CD4-positive, alpha-beta T cell treated with Interleukin-21 for 1 hour (primary cell): ENCODE data around the gene MCM6.
"Not testable (repeated sequence)": the region's sequence is repeated elsewhere in the genome, so short reads cannot be mapped to it uniquely, and the experiment has no call there.

ENCODE experiments used
- DNase-seq: peaks from one replicate; pipeline ENCODE4 v3.0.0-alpha.2; 2020

Gene MCM6

DNA sequence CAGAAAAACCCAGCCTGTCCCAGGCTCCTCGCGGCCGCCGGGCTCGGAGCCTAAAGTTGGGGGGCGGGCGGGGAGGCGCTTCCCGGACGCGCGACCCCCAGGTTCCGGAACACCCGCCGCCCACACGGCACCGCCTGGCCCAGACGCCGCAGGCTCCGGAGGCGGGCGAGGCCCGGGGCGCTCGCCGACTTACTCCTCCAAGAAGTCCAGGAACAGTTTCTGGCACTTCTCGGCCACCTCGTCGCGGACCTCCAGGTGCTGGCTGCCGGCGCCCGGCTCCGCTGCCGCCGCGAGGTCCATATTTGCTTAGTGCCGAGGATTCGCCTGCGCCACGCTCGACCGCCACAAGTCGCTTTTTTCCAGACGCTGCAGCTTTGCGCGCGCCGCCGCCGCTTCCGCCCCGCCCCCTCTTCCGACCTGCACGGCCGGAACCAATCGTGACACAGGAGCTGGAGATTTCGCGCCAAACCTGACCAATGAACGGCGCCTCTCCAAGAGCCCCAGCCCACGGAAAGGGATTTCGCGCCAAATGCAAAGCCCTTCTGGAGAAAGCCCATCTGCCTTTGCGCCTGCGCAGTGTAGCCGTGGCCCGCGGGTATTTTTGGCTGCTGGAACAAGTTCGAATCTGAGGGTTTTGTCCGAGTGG, at the start of gene MCM6:
TSS of gene MCM6 (minus strand) at position 378 of the 646 bp plus-strand sequence. CDS start at position 300, 78 bp downstream.
- DNase-seq = peak; percentile 99

DNA sequence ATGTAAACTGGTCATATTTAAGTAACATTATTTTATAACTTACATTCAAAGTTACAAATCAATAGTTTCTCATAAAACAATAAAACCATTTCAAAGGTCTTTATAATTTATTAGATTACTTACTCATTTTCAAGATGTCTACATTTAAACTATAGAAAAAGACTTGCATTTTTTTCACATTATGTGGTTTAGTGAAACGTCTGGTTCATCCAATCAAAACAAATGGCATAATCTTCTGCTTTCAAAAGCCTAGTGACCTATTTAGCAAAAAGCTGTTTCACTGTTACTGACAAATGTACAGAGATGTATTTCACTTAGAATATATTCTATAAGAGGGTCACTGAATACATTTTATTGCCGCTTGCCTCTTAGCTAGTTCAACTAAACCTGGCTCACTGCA, 49.3 kb upstream of the MCM6 start:
- DNase-seq = no peak

DNA sequence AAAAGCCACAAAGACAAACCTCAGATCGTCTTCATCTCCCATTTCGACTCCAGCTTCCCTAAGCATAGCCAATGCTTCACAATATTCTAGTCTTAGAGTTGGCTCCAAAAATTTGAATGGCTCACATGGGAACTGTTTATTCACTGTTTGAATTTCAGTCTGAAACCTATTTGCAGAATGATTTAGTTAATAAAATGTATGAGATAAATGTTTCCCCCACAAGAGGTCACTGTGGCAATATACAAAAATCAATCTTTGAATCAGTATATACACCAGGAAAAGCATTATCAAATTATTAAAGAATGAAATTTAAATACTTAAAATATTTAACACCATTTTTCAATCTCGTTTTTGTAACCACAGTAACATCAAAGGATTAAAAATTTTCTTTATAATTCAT, 40.0 kb upstream of the MCM6 start:
- DNase-seq = peak; percentile 70

DNA sequence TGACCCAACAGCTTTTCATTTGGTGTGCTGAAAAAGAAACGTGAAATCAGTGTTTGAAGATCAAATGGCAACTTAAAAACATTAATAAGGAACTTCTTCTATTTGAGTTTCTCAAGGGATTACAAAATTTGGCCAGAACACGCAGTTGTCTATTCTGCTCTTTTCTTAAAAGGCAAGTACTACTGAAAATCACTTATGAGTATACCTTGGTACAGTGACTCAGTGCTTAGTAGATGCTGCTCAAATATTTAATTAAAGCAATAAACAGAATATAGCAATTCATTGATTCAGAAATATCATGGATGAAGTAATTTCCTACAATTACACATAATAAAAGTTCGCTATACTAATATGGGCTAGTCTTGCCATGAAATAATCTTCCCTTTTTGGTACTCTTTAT, 38.2 kb upstream of the MCM6 start:
- no peak for DNase-seq

DNA sequence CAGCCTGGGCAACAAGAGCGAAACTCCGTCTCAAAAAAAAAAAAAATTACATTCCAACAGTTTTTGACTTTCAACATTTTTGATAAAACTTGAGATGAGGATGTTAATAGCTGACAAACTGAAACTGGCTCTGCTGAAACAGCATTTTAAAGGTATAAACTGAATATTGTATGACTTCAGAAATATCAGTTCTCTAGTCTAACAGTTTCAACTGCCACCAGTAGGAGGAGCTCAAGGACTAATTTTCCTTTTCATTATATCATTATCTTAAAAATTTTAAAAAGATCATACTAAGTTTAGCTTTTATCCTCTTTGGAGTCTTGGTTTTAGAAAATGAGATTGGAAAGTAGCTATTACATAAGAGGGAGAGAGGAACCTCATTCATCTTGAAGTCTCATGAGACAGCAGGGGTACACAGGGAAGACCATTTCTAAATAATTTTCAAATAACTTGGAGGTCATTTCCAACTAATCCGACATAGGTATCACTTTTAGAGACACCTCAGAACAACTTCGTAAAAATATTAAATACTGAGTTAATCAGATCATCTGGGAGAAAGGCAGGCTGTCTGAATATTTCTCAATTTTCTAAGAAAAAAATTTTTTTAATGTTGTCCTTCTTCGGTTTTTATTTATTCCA, 37.6 kb upstream of the MCM6 start:
- DNase-seq = peak; percentile 71

DNA sequence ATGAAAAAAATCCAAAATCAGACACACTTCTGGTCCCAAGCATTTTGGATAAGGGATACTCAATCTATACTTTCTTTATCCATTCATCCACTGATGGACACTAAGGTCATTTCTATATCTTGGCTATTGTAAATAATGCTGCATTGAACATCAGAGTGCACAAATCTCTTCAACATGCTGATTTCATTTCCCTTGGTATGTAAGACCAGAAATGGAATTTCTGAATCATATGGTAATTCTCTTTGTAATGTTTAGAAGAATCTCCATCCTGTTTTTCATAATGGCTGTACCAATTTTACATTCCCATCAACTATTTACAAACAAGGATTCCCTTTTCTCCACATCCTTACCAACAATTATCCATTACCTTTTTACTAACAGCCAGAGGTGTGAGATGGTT, 33.7 kb upstream of the MCM6 start:
- no peak for DNase-seq

DNA sequence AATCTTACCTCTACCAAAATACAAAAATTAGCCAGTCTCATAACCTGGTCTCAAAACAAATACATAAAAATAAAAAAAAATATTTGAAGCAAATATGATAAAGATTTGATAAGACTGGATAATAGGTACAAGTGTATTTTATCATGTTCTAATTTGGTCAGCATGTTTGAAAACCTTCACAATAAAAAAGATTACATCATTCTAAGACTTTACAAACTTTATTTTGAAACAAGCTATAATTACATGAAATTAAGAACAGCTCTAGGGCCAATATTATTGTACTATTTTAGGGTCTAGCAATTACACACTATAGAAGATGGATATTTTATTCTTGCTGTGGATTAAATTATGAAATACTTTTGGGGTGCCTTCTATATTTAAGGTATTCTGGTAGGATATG, 29.4 kb upstream of the MCM6 start:
- no peak for DNase-seq

DNA sequence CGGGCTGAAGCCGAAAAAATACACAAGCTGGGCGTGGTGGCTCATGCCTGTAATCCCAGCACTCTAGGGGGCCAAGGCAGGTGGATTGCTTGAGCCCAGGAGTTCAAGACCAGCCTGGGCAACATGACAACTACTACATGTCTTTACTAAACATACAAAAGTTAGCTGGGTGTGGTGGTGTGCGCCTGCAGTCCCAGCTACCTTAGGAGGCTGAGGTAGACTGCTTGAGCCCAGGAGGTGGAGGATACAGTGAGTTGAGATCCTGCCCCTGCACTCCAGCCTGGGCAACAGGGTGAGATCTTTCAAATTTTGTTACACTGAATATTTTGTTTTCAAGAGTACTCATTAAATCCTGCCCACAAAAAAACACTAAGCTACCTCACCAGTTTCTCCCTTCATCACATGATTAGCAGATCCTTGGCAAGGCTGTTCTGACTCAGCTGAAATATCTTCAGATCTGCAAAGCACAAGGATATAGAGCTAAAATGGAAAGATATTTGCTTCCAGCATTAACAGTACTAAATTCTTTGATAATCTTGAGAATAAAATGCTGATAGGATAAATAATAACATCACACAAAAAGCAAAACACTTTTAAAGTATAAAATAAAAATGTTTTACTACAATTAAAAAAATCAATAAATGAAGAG, 28.2 kb upstream of the MCM6 start:
- no peak for DNase-seq

DNA sequence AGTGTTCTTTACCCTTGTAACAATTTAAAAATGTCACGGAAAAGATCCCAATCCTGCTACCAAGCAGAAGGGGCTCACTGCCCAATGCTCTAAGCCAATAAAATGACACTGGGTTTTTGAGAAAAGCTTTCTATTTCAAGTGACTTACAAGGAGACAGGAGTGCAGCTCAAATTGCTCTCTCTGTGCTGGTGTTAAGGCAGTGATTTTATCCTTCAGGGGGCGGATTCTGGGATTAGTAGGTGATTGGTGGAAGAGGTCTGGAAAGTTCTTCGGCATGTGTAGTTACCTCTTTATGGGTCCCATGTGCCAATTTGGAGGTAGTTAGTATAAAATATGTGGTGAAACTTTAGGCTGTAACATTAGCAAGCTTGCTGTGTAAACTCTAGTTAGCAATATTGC, 27.4 kb upstream of the MCM6 start:
- DNase-seq = no peak

DNA sequence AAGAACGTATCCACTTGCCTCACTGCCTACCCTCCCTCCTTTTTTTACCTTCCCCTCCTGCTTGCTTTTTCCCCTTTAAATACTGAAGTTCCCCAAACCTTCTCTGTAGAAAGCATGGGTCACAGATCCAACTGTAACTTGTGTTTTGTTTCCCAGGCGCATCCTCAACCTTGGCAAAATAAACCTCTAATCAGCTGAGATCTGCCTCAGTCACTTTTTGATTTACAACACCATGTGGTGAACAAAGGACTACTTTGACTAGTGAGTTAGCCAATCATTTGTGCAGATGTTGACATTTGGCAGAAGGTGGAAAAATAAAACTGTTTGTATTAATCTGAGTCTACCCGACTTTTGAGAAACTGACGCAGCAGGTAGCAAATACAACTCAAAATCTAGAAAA, 23.3 kb upstream of the MCM6 start:
- DNase-seq = no peak

DNA sequence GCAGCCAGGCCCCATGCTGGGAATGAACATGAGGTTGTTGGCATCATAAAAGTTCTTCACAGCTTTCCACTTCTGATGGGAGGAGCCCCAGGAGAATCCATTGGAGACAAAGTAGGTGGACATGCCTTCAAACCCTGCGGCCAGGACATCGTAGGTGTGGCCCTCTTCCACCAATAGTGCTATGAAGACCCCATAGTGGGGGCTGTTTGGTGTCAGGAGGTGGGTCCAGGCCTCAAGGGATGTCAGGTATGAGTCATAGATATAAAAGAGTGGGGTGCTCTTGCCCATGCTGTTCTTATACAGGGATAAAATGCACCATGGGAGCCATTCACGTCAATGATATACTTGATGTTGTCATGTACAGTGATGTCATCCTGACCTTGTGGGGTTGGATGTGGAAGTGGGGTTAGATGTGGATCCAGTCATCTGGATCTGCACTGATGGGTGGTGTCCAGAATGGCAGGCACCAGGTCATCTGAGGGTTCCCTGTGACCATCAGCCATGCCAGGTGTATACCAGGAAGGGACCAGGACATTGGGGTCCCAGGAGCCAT, 22.1 kb upstream of the MCM6 start:
- no peak for DNase-seq

DNA sequence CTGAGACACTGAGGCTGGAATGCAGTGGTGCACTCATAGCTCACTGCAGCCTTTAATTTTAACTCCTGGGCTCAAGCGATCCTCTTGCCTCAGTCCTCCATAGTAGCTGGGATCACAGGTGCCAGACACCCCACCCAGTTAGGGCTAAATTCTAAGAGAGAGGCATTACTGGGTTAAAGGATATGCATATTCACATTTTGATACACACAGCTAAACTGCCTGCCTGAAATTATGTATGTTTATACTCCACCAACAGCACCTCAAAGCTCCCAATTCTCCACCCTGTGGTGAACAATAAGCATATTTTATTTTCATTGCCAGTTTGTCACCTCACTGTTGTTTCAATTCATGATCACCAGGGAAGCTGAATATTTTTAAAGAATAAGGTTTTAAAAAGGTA, 18.7 kb upstream of the MCM6 start:
- DNase-seq = no peak

DNA sequence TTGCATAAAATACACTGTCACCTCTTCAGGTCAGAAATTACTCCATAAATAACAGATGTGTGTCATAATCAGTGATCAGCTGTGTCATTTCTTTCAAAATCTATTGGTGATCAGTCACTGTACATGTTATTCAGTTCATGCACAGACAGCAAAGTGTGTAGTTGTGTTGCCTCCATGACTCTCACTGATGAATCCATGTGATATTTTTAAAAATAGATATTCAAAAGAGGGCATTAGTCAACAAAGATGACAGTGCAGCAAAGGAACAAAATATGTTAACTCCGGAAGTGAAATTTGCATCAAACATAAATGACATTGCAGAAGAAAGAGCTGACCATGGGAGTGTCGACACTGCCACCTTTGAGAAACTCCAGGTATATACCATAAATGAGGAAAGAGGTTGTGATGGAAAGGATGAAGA, 17.1 kb upstream of the MCM6 start:
- DNase-seq = no peak

DNA sequence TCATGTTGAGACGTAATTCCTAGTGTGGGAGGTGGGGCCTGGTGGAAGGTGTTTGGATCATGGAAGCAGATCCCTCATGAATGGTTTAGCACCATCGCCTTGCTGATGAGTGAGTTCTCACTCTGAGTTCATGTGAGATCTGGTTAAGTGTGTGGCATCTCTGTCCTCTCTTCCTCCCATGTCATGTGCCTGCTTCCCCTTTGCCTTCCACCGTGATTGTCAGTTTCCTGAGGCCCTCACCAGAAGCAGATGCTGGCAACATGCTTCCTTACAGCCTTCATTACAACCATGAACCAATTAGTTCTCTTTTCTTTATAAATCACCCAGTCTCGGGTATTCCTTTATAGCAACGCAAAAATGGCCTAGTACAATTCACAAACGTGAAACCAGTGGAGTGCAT, 14.6 kb upstream of the MCM6 start:
- no peak for DNase-seq

DNA sequence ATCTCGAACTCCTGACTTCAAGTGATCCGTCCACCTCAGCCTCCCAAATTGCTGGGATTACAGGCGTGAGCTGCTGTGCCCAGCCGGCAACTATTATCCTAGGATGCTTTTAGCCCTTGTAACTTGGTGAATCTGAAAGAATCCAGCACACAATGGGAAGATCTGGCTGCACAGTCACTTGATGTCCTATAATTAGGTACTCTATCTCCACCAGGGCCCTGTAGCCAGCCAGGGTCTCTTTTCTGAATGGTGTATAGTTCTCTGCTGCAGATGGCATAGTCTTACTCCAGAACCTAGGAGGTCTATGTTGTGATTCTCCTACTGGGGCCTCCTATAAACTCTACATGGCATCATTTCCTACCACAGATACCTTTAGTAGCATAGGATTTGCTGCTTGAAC, 13.9 kb upstream of the MCM6 start:
- no peak for DNase-seq

DNA sequence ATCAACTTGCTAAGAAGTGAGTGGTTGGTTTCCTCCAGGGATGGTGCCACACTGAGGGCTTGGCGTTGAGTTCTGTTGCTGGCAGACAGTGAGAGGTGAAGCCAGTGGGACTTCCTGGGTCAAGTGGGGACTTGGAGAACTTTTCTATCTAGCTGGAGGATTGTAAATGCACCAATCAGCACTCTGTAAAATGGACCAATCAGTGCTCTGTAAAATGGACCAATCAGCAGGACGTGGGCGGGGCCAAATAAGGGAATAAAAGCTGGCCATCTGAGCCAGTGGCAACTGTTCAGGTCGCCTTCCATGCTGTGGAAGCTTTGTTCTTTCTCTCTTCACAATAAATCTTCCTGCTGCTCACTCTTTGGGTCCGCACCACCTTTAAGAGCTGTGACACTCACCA, 12.3 kb upstream of the MCM6 start:
- not testable (repeated sequence) for DNase-seq

DNA sequence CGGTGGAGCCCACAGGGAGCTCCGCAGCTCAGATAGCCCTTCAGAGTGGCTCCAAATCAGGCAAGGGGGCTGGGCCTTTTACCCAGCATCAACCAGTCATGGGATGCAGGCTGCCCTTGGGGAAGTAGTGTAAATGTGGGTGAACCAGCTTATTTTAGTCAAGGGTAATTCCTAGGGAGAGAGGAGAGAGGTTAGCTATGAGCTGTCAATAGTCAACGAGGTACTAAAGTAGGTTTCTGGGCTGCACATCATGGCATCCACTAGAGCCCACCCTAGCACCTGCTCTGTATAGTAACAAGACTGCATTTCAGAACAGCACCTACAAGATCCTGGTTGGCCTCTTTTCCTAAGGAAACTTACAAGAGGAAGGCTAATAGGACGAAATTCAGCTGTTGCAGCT, 9.5 kb upstream of the MCM6 start:
- DNase-seq = no peak

DNA sequence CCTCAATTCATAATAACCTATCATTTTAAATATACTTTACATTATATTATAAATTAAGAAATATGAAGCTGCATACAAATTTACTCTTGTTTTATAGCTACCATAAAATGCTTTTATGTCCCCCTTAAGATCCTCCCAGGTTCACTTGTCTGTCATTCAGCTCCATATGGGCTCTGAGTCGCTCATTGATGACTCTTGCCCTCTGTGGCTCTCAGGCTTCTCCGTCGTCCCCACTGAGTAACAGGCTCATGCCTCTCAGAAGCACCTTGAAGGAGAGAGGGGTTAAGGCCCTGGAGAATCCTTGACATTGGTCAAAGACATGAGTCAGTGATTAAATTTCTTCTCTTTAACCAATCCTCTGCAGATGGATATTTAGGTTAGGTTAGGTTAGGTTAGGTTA, 6.2 kb upstream of the MCM6 start:
- no peak for DNase-seq

DNA sequence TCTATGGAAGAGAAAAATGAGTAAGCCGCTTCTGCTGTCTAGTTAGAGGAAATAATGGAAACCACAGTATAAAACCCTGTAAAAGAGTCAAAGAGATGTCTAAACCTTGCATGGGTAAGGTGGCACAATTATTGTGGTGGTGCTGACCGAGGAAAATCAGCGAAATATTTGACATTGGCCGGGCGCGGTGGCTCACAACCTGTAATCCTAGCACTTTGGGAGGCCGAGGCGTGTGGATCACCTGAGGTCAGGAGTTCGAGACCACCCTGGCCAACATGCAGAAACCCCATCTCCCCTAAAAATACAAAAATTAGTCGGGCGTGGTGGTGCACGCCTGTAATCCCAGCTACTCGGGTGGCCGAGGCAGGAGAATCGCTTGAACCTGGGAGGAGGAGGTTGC, 527 bp upstream of the MCM6 start:
- not testable (repeated sequence) for DNase-seq

DNA sequence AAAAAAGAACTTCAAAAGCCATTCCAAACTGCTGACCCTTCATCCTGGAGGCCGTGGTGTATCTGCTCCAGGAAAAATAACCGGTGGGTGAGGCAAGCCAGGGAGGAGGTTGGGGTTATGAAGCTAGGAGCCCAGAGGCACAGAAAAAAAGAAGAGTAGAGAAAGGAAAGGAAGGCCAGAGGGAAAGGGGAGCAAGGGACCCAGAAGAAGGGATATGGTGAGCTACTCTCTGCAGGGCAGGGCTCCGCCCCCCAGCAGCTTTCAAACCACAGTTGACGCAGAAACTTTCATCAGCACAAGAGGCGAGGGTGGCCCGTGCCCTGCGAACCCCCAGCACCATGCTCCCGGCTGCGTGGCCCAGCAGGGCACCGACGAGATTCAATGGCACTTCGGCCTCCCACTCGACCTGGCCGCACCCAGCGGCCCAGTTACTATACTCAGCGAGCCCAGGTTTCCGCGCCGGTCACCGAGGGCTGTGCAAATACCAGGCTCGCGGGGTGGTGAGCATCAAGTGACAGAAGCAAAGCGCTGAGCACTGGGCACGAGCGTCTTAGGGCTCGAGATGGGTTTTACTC, 665 bp downstream of the MCM6 start:
- peak; percentile 73 for DNase-seq

DNA sequence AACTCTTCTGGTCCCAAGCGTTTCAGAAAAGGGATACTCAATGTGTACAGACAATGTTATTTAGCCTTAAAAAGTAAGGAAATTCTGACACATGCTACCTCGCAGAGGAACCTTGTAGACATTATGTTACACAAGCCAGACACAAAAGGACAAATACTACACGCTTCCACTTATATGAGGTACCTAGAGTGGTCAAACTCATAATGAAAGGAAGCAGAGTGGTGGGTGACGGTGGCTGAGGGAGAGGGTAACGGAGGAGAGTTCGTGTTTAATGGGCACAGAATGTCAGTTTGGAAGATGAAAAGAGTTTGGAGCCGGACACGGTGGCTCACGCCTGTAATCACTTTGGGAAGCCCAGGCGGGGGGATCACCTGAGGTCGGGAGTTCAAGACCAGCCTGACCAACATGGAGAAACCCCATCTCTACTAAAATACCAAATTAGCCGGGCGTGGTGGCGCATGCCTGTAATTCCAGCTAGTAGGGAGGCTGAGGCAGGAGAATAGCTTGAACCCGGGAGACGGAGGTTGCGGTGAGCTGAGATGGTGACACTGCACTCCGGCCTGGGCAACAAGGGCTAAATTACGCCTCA, 1.4 kb downstream of the MCM6 start:
- no peak for DNase-seq

DNA sequence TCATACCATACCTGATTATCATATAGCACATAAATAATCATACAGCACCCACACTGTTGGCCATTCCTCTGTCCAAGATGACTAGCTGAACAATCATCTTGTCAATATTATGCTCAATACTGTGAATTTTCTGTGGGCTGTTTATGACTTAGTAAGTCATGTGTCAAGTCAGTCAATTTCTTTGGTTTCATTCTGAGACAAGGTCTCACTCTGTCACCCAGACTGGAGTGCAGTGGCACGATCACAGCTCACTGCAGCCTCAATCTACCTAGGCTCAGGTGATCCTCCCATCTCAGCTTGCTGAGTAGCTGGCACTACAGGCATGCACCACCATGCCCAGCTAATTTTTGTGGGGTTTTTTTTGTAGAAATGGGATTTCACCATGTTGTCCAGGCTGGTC, 5.7 kb downstream of the MCM6 start:
- DNase-seq = no peak

DNA sequence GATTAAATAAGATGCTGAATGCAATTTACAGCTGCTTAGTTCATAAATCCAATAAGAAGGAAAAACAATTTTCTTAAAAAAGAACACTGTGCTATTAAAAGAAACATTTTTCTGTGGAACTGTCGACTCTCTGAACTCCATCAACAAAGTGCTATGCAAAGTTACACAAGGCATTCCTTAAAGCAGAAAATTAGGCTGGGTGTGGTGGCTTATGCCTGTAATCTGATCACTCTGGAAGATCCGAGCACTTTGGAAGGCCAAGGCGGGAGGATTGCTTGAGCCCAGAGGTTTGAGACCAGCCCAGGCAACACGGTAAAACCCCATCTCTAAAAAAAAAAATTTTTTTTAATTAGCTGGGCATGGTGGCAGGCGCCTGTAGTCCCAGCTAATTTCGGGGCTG, 13.0 kb downstream of the MCM6 start:
- no peak for DNase-seq

DNA sequence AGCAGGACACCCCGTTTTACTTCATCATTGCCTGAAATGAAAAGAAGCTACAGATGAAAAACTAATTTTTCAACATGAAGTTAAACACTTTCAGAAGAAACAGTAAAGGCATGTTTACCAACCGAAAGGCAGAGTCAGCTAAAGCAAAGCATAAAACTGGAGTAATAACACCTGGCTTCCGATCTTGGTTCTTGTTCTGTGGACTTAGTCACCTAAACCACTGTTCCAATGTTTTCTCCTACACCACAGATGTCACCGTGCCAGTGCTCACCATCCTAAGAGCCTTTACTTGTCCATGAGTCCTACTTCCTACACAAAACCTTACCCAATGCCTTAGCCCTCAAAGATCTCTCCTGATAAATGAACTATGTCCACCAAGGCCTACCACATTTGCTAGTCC, 13.5 kb downstream of the MCM6 start:
- DNase-seq = no peak
